H1 (cell line): ENCODE measurements around the gene CISD2. TPM values are rescaled to one million over a fixed set of nuclear protein-coding genes. Genes with fewer than 3 reads are reported as not detected.

ENCODE experiments used
- CTCF ChIA-PET: fragments of 300-600 bp; sonication (Branson Sonifier 250); formaldehyde crosslinking; loops from one replicate; lab custom pipeline; 2021; ENCODE audit not compliant: partially characterized antibody; lab: Charles Lee
- POLR2A ChIA-PET: fragments of 300-600 bp; sonication (Branson Sonifier 250); formaldehyde crosslinking; loops from one replicate; lab custom pipeline; 2021; ENCODE audit warnings: inconsistent platforms; ENCODE audit not compliant: partially characterized antibody; lab: Charles Lee
- DNase-seq, 2 experiments: peaks; one replicate each; pipeline versions ENCODE4 v3.0.0 to v3.0.0-alpha.2; 2010 to 2022; ENCODE audit warnings: low spot score in 2 of 2, low read depth in 1 of 2, mixed read lengths in 1 of 2
- FAIRE-seq: peaks from 2 replicates; lab custom pipeline; 2011; peaks lifted over from hg19 to GRCh38; lab: Jason Lieb, UNC
- H2AFZ ChIP-seq: 2 replicates; pipeline ENCODE4 v1.8.1; 2012; ENCODE audit warnings: low read length, inconsistent platforms
- H2AK5ac ChIP-seq: 2 replicates; pipeline ENCODE4 v1.6.1; 2013; ENCODE audit warnings: low read depth, low read length
- H2BK120ac ChIP-seq: replicated peaks from 2 replicates; pipeline ENCODE3; 2013; ENCODE audit warnings: low read depth, low read length, inconsistent platforms
- H2BK12ac ChIP-seq: 2 replicates; pipeline ENCODE4 v1.6.1; 2013; ENCODE audit warnings: low read depth, low read length
- H2BK15ac ChIP-seq: 2 replicates; pipeline ENCODE4 v1.6.1; 2013; ENCODE audit warnings: low read length
- H2BK20ac ChIP-seq: 2 replicates; pipeline ENCODE4 v1.6.1; 2013; ENCODE audit warnings: low read length
- H2BK5ac ChIP-seq: 2 replicates; pipeline ENCODE4 v1.6.1; 2013; ENCODE audit warnings: low read depth, low read length
- H3K14ac ChIP-seq: 2 replicates; pipeline ENCODE4 v1.6.1; 2013; ENCODE audit warnings: inconsistent platforms; ENCODE audit not compliant: insufficient read length
- H3K18ac ChIP-seq: 2 replicates; pipeline ENCODE4 v1.6.1; 2013; ENCODE audit warnings: low read length; ENCODE audit errors: extremely low read depth
- H3K23ac ChIP-seq: 2 replicates; pipeline ENCODE4 v1.6.1; 2013; ENCODE audit warnings: inconsistent platforms; ENCODE audit not compliant: insufficient read length
- H3K23me2 ChIP-seq: 2 replicates; pipeline ENCODE4 v1.6.1; 2013; ENCODE audit warnings: low read depth, low read length
- H3K27ac ChIP-seq: 2 replicates; pipeline ENCODE4 v1.6.1; 2011; ENCODE audit warnings: low read depth, low read length, inconsistent platforms
- H3K27me3 ChIP-seq, 4 experiments: replicated peaks in 1 of 4; 1 replicate in 1 of 4; 2 replicates in 3 of 4; pipeline versions ENCODE4 v1.6.1 to v1.8.1; 2011 to 2013; ENCODE audit warnings: low read length in 3 of 4, mild to moderate bottlenecking in 3 of 4, inconsistent platforms in 2 of 4, mixed read lengths in 2 of 4, moderate library complexity in 1 of 4; ENCODE audit not compliant: control insufficient read depth in 3 of 4, insufficient read depth in 3 of 4; ENCODE audit errors: extremely low read depth in 1 of 4
- H3K36me3 ChIP-seq, 4 experiments: 2 replicates each; pipeline versions ENCODE4 v1.6.1 to v1.8.1; 2011 to 2013; ENCODE audit warnings: mild to moderate bottlenecking in 4 of 4, low read length in 3 of 4, moderate library complexity in 2 of 4, control low read depth in 1 of 4, inconsistent platforms in 1 of 4; ENCODE audit not compliant: insufficient read depth in 4 of 4, control insufficient read depth in 2 of 4
- H3K4ac ChIP-seq: replicated peaks from 2 replicates; pipeline ENCODE3; 2013; ENCODE audit warnings: low read length, low read depth, mixed read lengths, inconsistent platforms; ENCODE audit not compliant: insufficient read length
- H3K4me1 ChIP-seq, 4 experiments: replicated peaks in 1 of 4; 1 replicate in 1 of 4; 2 replicates in 3 of 4; pipeline versions ENCODE4 v1.6.1 to v1.8.1; 2011 to 2013; ENCODE audit warnings: low read length in 3 of 4, inconsistent platforms in 2 of 4, mixed read lengths in 1 of 4; ENCODE audit not compliant: insufficient read depth in 4 of 4, control insufficient read depth in 3 of 4
- H3K4me2 ChIP-seq, 2 experiments: 2 replicates each; pipeline versions ENCODE4 v1.6.1 to v1.8.1; 2011 to 2013; ENCODE audit warnings: low read depth in 2 of 2, low read length in 2 of 2, control low read depth in 1 of 2, inconsistent platforms in 1 of 2, mild to moderate bottlenecking in 1 of 2; ENCODE audit not compliant: insufficient read depth in 1 of 2
- H3K4me3 ChIP-seq, 4 experiments: fragments of 200-600, 300-600 bp in 1 of 4; sonication (generic), shearing (Covaris generic), sonication (Bioruptor Twin) in 1 of 4; 2 replicates each; pipeline versions ENCODE4 v1.5.1 to v1.8.1; 2011 to 2016; ENCODE audit warnings: low read length in 4 of 4, low read depth in 3 of 4, control low read depth in 2 of 4, inconsistent platforms in 2 of 4, mild to moderate bottlenecking in 2 of 4, mixed read lengths in 1 of 4, moderate library complexity in 1 of 4; ENCODE audit not compliant: insufficient read depth in 2 of 4; ENCODE audit errors: extremely low read depth in 1 of 4
- H3K56ac ChIP-seq: replicated peaks from 2 replicates; pipeline ENCODE3; 2013; ENCODE audit warnings: low read depth, mild to moderate bottlenecking, mixed read lengths, low read length, inconsistent platforms; ENCODE audit not compliant: insufficient read length
- H3K79me1 ChIP-seq: 2 replicates; pipeline ENCODE4 v1.6.1; 2013; ENCODE audit warnings: low read depth, low read length, control low read depth
- H3K79me2 ChIP-seq, 2 experiments: 2 replicates each; pipeline versions ENCODE4 v1.6.1 to v1.8.1; 2012 to 2013; ENCODE audit warnings: low read length in 2 of 2, mild to moderate bottlenecking in 2 of 2, inconsistent platforms in 1 of 2; ENCODE audit not compliant: insufficient read depth in 2 of 2, control insufficient read depth in 1 of 2
- H3K9ac ChIP-seq, 4 experiments: replicated peaks in 1 of 4; 1 replicate in 1 of 4; 2 replicates in 3 of 4; pipeline versions ENCODE4 v1.6.1 to v1.8.1; 2011 to 2013; ENCODE audit warnings: low read depth in 3 of 4, low read length in 3 of 4, control low read depth in 2 of 4, mild to moderate bottlenecking in 2 of 4, moderate library complexity in 2 of 4, inconsistent platforms in 1 of 4; ENCODE audit errors: extremely low read depth in 1 of 4
- H3K9me3 ChIP-seq, 2 experiments: 2 replicates each; pipeline versions ENCODE4 v1.6.1 to v1.8.1; 2012 to 2013; ENCODE audit warnings: mild to moderate bottlenecking in 2 of 2, moderate library complexity in 2 of 2, control low read depth in 1 of 2, inconsistent platforms in 1 of 2, low read depth in 1 of 2, low read length in 1 of 2, mixed read lengths in 1 of 2; ENCODE audit not compliant: insufficient read depth in 2 of 2
- H4K20me1 ChIP-seq, 2 experiments: replicated peaks in 1 of 2; 2 replicates each; pipeline versions ENCODE3 to v1.8.1; 2011 to 2013; ENCODE audit warnings: inconsistent platforms in 2 of 2, low read length in 2 of 2, mild to moderate bottlenecking in 1 of 2; ENCODE audit not compliant: insufficient read depth in 2 of 2, control insufficient read depth in 1 of 2
- H4K5ac ChIP-seq: 2 replicates; pipeline ENCODE4 v1.6.1; 2013; ENCODE audit warnings: low read length, low read depth, mixed read lengths, inconsistent platforms; ENCODE audit not compliant: insufficient read length
- H4K8ac ChIP-seq: 2 replicates; pipeline ENCODE4 v1.8.0; 2013; ENCODE audit warnings: mild to moderate bottlenecking, moderate library complexity, low read length, inconsistent platforms; ENCODE audit not compliant: insufficient read depth; ENCODE audit errors: extremely low read depth
- H4K91ac ChIP-seq: replicated peaks from 2 replicates; pipeline ENCODE3; 2013; ENCODE audit warnings: low read length, mixed read lengths, inconsistent platforms; ENCODE audit not compliant: insufficient read length
- CBX5 ChIP-seq: fragments of 300-800, 300-1000 bp; sonication (generic); IDR thresholded peaks from 2 replicates; pipeline ENCODE4 v1.7.1; 2016; ENCODE audit warnings: antibody characterized with exemption, low read length, low read depth
- E2F6 ChIP-seq: IDR thresholded peaks from 2 replicates; pipeline ENCODE4 v1.6.1; 2012; ENCODE audit warnings: inconsistent platforms
- KDM5A ChIP-seq: fragments of 200-600 bp; IDR thresholded peaks from 2 replicates; pipeline ENCODE4 v1.7.1; 2012; ENCODE audit warnings: mild to moderate bottlenecking, low read length, inconsistent platforms, mixed read lengths
- RAD21 ChIP-seq, 2 experiments: IDR thresholded peaks in 1 of 2; conservative IDR thresholded peaks in 1 of 2; 2 replicates each; pipeline ENCODE4 v1.6.1; 2011; ENCODE audit warnings: low read depth in 2 of 2, low read length in 2 of 2, improper control_type of control experiment in 1 of 2, inconsistent platforms in 1 of 2, mild to moderate bottlenecking in 1 of 2, moderate library complexity in 1 of 2
- SIN3A ChIP-seq, 2 experiments: IDR thresholded peaks in 1 of 2; conservative IDR thresholded peaks in 1 of 2; 2 replicates each; pipeline ENCODE4 v1.6.1; 2011 to 2012; ENCODE audit warnings: low read length in 2 of 2, improper control_type of control experiment in 1 of 2, low read depth in 1 of 2, mild to moderate bottlenecking in 1 of 2
- SIRT6 ChIP-seq: IDR thresholded peaks from one replicate; pipeline ENCODE4 v1.7.1; 2012; ENCODE audit warnings: low read length, inconsistent platforms
- SIX5 ChIP-seq: IDR thresholded peaks from 2 replicates; pipeline ENCODE4 v1.6.1; 2011; ENCODE audit warnings: mild to moderate bottlenecking, low read depth, low read length
- TBP ChIP-seq: IDR thresholded peaks from 2 replicates; pipeline ENCODE4 v1.6.1; 2011; ENCODE audit warnings: low read depth, low read length, improper control_type of control experiment
- TEAD4 ChIP-seq: IDR thresholded peaks from 2 replicates; pipeline ENCODE4 v1.6.1; 2012; ENCODE audit warnings: low read depth, low read length, inconsistent platforms, mixed read lengths
- WGBS, 2 experiments: shearing (Covaris generic) in 1 of 2; methylation state at CpG; one replicate each; pipeline versions ENCODE4 v1.1.6 to v1.1.7; 2013 to 2015; ENCODE audit warnings: low lambda C conversion rate in 2 of 2, mixed read lengths in 2 of 2, inconsistent platforms in 1 of 2, low coverage in 1 of 2, missing lambda C conversion rate in 1 of 2; ENCODE audit not compliant: insufficient replicate concordance in 2 of 2, insufficient coverage in 1 of 2, insufficient read length in 1 of 2; ENCODE audit errors: extremely low coverage in 1 of 2, missing lambda C conversion rate in 1 of 2; 5-methylcytosine and 5-hydroxymethylcytosine counted together
- polyA plus RNA-seq, 7 experiments: library from polyadenylated mRNA; depleted of rRNA in 3 of 7; stranded (reverse) in 5 of 7; unstranded in 2 of 7; fragments of >200 nt in 5 of 7; fragments of 200-250 nt in 2 of 7; gene quantifications; 1 replicate in 5 of 7; 2 replicates in 1 of 7; 4 replicates in 1 of 7; pipeline versions ENCODE4 v1.2.1 to v1.2.3, GENCODE V29; 2011 to 2013; ENCODE audit warnings: missing spikeins in 2 of 7, mixed read lengths in 2 of 7
- total RNA-seq: library from RNA; stranded (reverse); fragmentation: NEBNext Ultra II Directional; extraction: Animal tissue kit (Norgen Biotek cat#: 25700); gene quantifications from 2 replicates; pipeline ENCODE4 v1.2.1, GENCODE V29; 2021

The CISD2 gene
- total and polyA plus RNA-seq, 2 of the 8 experiments (the other 6 are each of a cell fraction or from before 2014, with no cell fraction given): 23.7 to 48.3 TPM

- DNase-seq: peak; percentile 71 to 92
- no peaks in the 10 kb centered on the region for H3K79me1 ChIP-seq
- ChIA-PET CTCF (interaction anchor here (0.9 to 1.8 kb wide), 3 partner anchors 10 to 15 kb away, joined by 3 to 7 read pairs (median 5); no protein-coding TSS in a partner anchor), POLR2A (interaction anchor here (0.7 to 8.2 kb wide), 44 partner anchors 9 to 482 kb away, joined by 3 to 162 read pairs (median 6); partner anchors contain the start of genes CISD2, MANBA, SLC39A8 and SLC9B1)
- H3K23ac ChIP-seq: no peak within 1 kb of the TSS
- H3K18ac ChIP-seq: peak within 1 kb of the TSS; percentile 98
- H3K56ac ChIP-seq: peak within 1 kb of the TSS; percentile 90
- H3K4me1 ChIP-seq: peaks cover 0 to 17% (median 9%) of the 10 kb centered on the region in 4 experiments; a peak in 5 of 7 replicates
- no peak for FAIRE-seq
- H3K9ac ChIP-seq: peak within 1 kb of the TSS; percentile 94 to 99 (median 96)
- H2AFZ ChIP-seq: no peak within 1 kb of the TSS; the same call in 1 of the 2 replicates
- H2BK15ac ChIP-seq: no peak within 1 kb of the TSS
- no peaks in the 10 kb centered on the region for H3K9me3 ChIP-seq
- H2BK5ac ChIP-seq: peak within 1 kb of the TSS; percentile 98
- peaks cover 36 to 65% of the 10 kb centered on the region in 2 experiments for H3K79me2 ChIP-seq
- no peak within 1 kb of the TSS for H3K14ac ChIP-seq
- 0 out of 2 replicates have a peak, but pooled peaks cover 3% of the 10 kb centered on the region for H3K23me2 ChIP-seq
- peak within 1 kb of the TSS; percentile 98 for H3K27ac ChIP-seq
- WGBS, 2 experiments: 1% methylated on average over 59 of the region's 73 CpGs; no CpG with 5 or more reads in 1 of the 2 experiments
- H4K5ac ChIP-seq: peak within 1 kb of the TSS; percentile 95
- H4K91ac ChIP-seq: peak within 1 kb of the TSS; percentile 94
- peak within 1 kb of the TSS; percentile 85 to 98 (median 94) for H3K4me3 ChIP-seq
- H2BK120ac ChIP-seq: peak within 1 kb of the TSS; percentile 86
- no peak within 1 kb of the TSS for H2AK5ac ChIP-seq
- H4K20me1 ChIP-seq: peaks cover 7 to 14% of the 10 kb centered on the region in 2 experiments
- peak within 1 kb of the TSS; percentile 95 for H3K4ac ChIP-seq
- peaks cover 0 to 28% (median 0%) of the 10 kb centered on the region in 4 experiments; a peak in 2 of 8 replicates for H3K36me3 ChIP-seq
- peak within 1 kb of the TSS; percentile 97 for H4K8ac ChIP-seq
- peak within 1 kb of the TSS; percentile 86 for H2BK12ac ChIP-seq
- no peak within 1 kb of the TSS for H2BK20ac ChIP-seq
- peak within 1 kb of the TSS; percentile 80 to 84 for H3K4me2 ChIP-seq
- no peaks in the 10 kb centered on the region for H3K27me3 ChIP-seq
- TF ChIP-seq E2F6 (no peak; the same call in 1 of the 2 replicates), RAD21 (IDR thresholded peaks at IDR 0.05 in 1 of 2, conservative IDR thresholded peaks at IDR 0.05 in 1 of 2; ENCODE audit: low read depth in 2 of 2, low read length in 2 of 2) (no peak; a peak in 1 of 4 replicates), SIN3A (conservative IDR thresholded peaks at IDR 0.05 in 1 of 2, IDR thresholded peaks at IDR 0.05 in 1 of 2; ENCODE audit: low read depth in 1 of 2, low read length in 2 of 2) (peak; percentile 10 to 79; a peak in 2 of 4 replicates), TBP (peak; percentile 83), SIX5 (no peak), SIRT6 (no peak), TEAD4 (no peak), CBX5 (no peak), KDM5A (0 out of 2 replicates have a peak, but pooled peaks have one; percentile 6)
Observed at GRCh38 chr4:102826890-102827673, 41.7 kb upstream of the CISD2 start, which contains the start of gene UBE2D3. Gene UBE2D3, minus strand, starts transcription at chr4:102827551. Its CDS starts 1,043 bp downstream, at chr4:102826508.
